NCI-H128 (cell line): Measurements from ENCODE around the gene MTNR1A.
"Not testable (repeated sequence)": the region's sequence is repeated elsewhere in the genome, so short reads cannot be mapped to it uniquely, and the experiment has no call there.

Experiments used
- DNase-seq: peaks from one replicate; lab custom pipeline; 2025; ENCODE audit not compliant: unreplicated experiment; lab: John Stamatoyannopoulos, UW

The MTNR1A gene

DNA sequence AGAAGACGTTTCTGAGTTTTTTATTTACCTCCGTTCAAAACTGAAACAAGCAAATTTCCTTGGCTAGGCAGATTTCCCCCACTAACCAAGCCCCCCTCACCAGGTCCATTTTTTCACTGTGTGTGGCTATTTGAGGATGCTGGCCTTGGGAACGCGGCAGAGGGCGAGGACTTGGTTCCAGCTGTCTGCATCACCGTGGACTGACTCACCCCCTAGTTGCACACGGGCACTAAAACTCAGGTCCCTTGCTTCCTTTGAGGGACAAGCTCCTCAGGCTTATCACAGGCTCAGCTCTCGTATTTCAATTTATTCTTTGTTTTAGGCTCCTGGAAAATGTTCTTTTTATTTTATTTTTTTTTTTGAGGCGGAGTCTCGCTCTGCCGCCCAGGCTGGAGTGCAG is 8.4 kb upstream of the MTNR1A start:
- no peak for DNase-seq

DNA sequence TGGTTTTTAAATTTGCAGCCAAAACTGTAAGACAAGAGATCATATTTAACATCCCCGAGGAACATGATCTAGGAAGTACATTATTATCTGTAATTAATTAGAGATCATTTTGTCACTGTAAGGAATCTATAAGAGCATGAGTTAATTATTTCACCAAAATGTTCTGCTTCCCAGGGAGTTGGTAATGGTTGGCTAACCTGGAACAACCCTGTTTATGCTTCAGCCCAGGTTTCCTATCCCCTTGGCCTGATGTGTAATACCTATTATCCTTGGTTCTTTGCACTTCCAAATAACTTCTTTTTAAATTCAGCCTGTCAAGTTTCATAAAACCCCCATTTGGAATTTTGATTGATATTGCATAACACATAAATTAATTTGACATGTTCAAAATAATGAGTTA is 6.4 kb upstream of the MTNR1A start:
- DNase-seq, result no peak

DNA sequence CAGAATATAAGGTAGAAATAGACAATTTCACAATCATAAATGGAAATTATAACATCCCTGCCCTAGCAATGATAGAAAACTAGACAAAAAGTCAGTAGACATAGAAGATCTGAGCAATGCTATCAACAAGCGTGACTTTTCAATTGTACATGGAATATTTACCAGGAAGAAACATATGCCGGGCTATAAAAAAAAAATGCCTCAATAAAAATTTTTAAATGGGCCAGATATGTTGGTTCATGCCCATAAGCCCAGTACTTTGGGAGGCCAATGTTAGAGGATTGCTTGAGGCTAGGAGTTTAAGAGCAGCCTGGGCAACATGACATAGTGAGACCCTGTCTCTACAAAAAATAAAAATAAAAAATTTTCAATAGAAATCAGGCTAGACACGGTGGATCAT is 5.3 kb upstream of the MTNR1A start:
- DNase-seq, result no peak

DNA sequence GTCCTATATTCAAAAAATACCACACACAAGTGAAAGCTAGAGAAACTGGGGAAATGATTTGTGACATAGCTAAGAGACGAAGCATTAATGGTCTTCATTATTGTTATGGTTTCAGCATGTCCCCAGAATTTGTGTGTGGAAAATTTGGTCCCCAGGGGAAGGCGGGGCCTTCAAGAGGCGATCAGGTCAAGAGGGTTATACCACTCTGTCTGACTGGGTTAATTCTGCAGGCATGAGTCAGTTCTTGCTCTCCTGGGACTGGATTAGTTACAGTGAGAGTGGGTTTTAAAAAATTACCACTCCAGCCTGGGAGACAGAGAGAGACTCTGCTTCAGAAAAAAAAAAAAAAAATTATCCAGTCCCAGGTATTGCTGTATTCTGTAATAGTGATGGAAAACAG is 2.1 kb upstream of the MTNR1A start:
- DNase-seq, result no peak

DNA sequence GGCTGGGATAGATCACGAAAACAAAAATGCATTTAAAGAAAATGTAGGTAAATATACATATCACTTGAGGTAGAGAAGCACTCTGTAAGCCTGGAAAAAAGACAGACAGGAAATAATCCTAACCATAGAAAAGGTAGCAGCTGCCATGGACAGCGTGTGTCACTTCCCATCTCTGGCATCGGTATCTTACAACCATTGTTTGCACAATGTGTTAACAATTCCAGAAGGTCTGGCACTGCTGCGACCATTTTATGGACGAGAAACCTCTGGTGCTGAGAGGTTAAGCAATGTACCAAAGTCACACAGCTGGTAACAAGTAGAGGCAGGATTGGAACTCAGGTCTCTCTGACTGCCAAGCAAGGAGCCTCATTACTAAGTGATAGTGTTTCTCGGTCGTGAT is 1.7 kb upstream of the MTNR1A start:
- DNase-seq, result no peak

DNA sequence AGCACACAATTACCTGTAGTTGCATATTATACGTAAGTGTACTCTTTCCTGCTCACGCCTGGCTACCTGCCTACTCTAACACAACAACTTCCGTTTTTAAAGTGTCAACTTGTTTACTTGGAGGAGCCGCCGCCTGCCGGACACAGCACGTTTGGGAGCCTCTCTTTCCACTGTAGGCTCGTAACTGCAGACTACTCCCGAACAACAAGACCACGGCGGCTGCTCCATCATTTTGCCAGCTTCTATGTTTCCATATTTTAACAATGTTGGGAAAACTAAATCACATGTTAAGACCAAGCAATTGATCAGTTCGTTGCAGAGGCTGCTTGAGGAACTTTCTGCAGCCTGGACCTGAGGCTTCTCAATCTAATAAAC is 841 bp downstream of the MTNR1A start:
- DNase-seq, result no peak

DNA sequence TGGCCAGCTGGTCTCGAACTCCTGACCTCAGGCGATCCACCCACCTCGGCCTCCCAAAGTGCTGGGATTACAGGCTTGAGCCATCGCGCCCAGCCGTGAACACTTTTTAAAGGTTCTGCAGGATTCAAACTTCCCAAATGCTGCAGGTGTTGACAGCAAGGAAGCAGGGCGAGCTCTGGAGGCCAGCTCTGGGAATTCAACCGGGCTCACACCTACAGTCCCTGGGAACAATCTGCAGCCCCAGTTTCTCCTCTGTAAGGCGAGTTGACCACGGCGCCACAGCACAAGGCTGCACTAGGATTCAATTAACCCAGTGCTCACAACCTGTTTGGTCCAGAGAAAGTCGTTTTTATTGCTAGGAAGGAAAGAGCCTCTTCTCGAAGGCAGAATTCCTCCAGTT is 1.6 kb downstream of the MTNR1A start:
- no peak for DNase-seq

DNA sequence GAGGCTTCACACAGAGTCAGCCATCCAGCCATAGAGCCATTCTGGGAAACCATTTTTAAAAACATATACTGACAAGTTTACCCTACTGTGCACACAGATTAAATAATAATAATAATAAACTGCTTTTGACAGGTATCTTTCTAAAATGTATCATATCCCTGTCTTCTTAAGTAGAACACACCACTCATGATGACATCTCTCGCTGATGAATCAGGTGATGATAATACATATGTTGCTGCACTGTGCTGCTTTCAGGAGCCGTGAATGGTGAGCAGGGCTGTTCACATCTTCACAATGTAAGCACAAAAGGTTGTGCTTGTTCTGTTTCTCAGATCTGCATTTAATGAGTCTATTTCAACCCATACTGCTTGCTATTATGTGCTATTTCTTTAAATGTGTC is 3.5 kb downstream of the MTNR1A start:
- no peak for DNase-seq

DNA sequence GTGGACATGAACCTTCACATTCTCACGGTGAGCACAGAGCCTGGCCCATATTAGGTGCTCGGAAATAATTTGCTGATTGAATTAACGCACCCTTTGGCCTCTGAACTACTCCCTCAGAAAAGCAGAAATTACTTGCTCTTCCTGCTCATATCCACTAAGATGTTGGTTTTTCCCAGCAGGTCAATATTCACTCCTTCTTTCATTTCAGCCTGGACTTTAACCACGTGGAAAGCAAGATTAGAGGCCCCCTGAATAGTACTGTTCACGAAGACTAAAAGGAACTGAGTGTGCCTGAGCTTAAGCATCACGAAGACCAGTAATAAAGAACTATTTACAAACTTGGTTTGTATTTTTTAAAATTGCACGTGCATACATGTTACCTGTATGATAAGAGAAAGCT is 9.9 kb downstream of the MTNR1A start:
- DNase-seq, result no peak

DNA sequence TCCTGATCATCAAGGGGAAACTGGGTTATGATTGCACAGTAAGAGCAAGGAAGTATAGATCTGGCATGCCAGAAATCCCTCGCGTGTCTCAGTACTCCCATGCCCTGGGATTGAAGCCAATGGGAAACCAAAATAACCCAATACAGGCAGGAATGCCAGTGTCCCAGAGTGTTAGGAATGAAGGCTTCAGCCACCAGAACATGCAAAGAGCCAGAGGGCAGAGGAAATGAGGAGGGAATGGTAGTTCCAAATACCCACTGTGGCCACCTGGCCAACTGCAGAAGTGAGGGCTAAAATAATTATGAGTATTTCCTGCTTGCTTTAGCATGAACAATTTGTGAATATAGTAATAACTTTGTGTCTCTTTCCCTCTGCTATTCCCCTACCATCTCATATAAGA is 12.2 kb downstream of the MTNR1A start:
- no peak for DNase-seq

DNA sequence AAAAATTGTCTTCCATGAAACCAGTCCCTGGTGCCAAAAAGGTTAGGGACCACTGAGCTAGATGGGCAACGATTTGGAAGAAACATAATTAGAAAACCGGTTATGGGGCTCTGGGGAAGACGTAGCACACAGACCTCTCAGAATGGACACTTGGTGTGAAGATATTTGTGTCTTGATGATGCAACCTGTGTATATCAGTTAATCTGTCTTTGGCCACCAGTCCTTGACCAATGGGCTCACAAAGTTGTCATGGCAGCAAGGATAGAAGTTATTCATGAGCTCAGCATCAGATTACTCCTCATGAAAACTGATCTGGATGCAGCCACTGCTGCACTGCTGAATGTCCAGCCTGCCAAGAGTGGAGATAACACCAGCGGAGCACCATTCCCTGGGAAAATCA is 13.6 kb downstream of the MTNR1A start:
- no peak for DNase-seq

DNA sequence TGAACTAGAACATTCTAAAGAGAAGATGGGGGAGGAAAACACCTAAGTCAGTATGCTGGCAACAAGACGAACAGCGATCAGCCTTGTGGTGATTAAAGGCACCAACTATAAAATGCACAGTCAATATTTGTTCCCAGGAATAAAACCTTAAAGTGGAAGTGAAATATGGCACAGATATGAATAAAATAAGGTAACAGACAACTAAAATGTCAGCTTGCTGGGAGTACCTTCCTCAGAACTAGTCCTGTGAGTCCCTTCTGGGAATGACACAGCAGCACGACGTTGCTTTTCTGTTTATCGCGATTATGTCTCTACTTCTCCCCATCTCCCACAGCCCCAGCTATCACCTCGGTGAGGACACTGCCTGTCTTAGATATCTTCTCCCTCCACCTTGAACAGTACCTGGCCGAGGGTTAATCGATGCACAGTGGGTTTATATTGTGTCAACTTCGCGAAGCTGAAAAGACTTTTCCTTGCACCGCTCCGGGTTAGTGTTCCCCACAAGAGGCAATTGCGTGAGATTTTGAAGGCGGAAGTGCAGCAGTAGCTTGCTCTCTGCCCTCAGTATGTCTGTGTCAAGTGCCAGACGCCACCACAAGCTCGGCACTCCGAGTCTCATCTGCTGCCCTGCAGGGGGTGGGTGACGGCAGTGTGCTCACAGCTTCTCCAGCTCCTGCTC is 17.4 kb downstream of the MTNR1A start:
- no peak for DNase-seq

DNA sequence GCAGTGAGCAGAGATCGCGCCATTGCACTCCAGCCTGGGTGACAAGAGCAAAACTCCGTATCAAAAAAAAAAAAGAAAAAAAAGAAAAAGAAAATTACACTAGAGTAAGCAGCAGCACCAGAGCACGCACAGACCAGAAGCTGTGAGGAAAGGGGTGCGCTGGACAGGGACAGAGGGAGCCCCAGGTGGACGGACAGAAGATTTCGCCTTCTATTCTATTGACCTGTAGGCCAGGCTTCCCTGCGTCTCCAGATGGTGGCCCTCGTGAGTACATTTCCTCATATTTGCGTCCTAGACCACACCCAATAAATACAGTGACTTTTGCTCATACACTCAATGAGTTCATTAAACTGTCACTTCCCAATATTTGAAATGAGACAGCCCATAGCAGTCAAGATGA is 19.1 kb downstream of the MTNR1A start:
- no peak for DNase-seq

DNA sequence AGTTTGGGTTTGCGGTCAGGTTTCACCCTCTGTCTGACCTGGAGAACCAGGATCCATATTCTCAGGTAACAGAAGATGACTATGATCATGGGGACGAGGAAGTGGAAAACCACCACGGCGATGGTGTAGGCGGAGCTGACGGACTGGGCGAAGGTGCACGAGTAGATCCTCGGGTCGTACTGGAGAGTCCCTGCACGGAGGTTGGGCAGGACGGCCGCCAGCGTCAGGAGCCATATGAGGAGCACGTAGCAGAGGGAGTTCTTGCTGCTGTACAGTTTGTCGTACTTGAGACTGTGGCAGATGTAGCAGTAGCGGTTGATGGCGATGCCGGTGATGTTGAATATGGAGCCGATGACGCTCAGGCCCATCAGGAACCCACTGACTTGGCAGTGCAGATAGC is 21.3 kb downstream of the MTNR1A start:
- DNase-seq, result no peak

DNA sequence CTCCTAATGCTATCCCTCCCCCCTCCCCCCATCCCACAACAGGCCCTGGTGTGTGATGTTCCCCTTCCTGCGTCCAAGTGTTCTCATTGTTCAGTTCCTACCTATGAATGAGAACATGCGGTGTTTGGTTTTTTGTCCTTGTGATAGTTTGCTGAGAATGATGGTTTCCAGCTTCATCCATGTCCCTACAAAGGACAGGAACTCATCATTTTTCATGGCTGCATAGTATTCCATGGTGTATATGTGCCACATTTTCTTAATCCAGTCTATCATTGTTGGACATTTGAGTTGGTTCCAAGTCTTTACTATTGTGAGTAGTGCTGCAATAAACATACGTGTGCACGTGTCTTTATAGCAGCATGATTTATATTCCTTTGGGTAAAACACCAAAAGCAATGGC is 31.4 kb downstream of the MTNR1A start:
- not testable (repeated sequence) for DNase-seq

DNA sequence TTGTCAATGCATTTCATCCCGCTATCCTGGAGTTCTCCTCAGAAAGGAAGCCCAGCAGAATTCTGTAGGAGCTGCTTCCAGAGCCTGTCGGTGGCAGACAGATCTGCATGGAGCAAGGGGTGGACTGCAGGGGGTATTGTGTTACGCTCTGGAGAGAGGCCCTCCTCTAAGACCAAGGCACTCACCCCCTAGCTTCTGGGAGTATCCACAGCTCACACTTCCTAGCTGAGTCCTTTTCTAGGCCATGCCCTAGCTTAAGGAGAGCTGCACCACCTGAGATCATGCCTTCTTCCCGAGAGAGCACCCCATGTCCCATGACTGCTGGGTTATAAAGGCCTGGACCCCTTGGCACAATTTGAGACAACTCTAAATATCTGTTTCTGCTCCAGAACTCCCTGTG is 39.1 kb downstream of the MTNR1A start:
- no peak for DNase-seq

DNA sequence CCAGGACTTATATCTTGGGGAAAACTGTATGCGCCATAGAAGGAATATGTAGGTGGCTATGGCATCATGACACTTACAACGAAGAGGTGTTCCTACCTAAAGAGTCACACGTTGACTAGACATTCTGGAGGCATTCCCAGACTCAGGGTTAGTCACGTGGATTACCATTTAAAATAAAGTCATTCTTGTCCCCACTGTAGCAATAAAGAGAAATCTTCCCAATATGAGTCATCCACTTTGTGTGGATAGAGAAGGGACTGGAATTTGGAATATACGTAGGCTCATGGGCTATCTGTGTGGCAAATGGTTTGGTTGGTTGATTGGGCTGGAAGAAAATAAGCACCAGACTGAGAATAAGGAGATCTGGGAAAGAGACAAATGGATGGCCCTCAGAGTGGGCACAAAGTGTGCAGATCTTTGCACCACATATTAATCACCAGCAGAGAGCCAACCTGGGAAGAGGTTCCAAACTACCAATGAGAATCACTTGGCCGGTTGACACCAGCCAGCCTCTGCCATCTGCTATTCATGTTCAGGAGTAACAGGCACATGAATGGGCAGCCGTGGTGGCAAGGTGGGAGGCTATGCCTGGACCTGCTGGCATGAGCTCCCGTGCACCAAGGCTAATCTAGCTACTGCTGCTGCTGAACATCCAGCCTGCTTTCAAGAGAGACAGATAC is 41.0 kb downstream of the MTNR1A start:
- no peak for DNase-seq

DNA sequence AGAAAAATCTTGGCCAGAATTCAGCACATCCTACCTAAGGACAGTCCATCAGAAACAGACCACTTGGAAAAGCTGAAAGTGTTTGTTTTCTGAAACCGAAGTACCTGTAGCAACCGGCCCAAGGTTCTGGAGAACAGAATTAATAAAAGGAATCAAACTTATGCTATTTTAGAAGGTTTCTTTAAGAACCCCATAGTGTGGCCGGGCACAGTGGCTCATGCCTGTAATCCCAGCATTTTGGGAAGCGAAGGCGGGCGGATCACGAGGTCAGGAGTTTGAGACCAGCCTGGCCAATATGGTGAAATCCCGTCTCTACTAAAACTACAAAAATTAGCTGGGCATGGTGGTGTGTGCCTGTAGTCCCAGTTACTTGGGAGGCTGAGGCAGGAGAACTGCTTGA is 50.6 kb downstream of the MTNR1A start:
- not testable (repeated sequence) for DNase-seq

DNA sequence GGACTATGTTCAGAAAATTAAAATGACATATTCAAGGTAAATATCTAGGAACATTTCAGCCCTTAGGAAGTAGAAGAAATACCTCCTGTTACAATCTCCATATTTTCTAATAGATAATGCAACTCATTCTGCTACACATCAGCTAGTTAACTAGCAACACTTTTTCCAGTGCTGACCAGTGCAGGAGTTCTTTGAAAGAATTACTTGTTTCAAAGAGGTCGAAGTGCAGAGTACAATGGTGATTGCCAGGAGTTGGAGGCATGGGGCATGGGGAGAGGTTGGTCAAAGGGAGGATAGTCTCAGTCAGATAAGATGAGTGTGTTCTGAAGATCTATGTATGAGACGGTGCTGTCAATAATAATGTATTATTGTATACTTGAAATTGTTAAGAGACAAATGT is 53.1 kb downstream of the MTNR1A start:
- no peak for DNase-seq

DNA sequence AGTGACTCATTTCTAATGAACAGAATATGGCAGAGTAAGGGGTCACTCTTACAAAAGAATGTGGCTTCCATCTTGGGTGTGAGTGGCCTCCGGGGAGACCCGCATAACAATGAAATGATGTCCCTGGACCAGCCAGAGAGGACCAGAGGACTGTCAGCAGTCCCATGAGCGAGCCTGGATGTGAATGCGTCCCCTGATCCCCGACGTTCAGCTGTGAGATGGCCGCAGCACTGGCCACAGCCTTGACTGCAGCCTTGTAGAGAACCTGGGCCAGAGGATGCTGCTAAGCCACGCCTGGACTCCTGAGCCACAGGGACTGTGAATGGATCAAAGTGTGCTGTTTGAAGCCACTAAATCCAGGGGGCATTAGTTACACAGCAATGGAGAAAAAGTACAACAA is 53.8 kb downstream of the MTNR1A start:
- DNase-seq, result no peak

DNA sequence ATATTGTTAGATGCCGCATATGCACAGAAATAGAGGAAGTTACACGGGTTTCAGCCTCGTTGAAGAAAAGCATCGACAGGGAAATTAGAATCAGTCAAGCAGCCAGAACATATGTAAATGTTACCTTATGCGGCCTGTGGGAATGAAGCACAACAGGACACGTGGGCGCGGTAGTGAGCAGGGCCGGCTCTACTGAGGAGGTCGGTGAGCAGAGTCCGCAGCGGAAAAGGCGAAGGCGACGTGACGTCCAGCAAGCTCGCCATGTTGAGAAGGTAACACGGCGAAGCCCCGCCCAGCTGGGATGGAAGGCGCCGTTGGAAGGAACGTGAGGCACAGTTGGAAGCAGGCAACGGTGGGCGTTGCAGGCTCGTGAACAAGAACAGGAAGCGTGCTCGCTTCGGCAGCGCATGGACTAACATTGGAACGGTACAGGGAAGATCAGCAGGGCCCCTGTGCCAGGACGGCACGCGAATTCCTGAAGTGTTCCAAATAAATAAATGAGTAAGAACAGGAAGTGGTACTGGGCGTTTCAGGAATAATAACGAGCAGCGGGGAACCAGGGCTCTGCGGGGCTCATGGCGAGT is 54.6 kb downstream of the MTNR1A start:
- DNase-seq, result no peak

DNA sequence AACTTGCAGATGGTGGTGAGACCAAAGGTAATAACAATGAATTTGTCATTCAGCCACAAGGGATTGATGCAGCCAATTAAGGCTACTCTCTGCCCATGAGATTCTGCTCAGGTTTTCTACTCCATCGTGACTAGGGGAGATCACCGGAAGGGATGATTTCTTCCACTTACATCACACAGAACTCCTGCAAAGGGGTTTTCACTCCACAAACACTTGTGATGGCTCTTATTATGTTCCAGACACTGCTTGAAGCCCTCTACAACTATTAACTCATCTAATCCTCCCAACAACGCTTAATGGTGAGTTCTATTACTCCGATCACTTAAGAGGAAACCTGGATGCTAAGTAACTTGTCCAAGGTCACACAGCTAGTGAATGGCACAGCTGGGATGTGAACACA is 55.9 kb downstream of the MTNR1A start:
- DNase-seq, result no peak

DNA sequence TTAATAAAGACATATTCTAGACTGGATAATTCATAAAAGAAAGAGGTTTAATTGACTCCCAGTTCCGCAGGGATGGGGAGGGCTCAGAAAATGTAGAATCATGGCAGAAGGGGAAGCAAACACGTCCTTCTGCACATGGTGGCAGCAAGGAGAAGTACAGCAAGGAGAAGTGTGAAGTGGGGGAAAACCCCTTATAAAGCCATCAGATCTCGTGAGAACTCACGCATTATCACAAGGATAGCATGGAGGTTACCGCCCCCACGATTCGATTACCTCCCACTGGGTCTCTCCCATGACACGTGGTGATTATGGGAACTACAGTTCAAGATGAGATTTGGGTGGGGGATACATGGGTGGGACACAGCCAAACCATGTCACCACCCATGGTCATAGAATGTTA is 58.3 kb downstream of the MTNR1A start:
- no peak for DNase-seq
